OCI-LY7 (cell line): ENCODE data around the gene EVC.

Experiments used
- CTCF ChIP-seq: fragments of 200-600 bp; sonication (generic); conservative IDR thresholded peaks from 2 replicates; pipeline ENCODE4 v1.5.1; 2014; ENCODE audit warnings: mild to moderate bottlenecking, antibody characterized with exemption, low read length, moderate library complexity, mixed read lengths
- EZH2phosphoT487 ChIP-seq: fragments of 200-600 bp; sonication (generic); IDR thresholded peaks from 2 replicates; pipeline ENCODE4 v1.6.1; 2018; ENCODE audit warnings: low read depth, borderline replicate concordance, mild to moderate bottlenecking, mixed run types, antibody characterized with exemption, low read length, moderate library complexity, mixed read lengths

GRCh38 chr4:5750052-5750945, 39.3 kb downstream of the EVC start:
- TF ChIP-seq CTCF (no peak), EZH2phosphoT487 (no peak)
